ENCODE measurements around the gene TPP1.

TPP1 gene

GRCh38 chr11:6601041-6601461, 18.2 kb downstream of the TPP1 start:
- H3K27ac Mint-ChIP-seq: no peak overlapping the region
- TF ChIP-seq, protein P1, sequence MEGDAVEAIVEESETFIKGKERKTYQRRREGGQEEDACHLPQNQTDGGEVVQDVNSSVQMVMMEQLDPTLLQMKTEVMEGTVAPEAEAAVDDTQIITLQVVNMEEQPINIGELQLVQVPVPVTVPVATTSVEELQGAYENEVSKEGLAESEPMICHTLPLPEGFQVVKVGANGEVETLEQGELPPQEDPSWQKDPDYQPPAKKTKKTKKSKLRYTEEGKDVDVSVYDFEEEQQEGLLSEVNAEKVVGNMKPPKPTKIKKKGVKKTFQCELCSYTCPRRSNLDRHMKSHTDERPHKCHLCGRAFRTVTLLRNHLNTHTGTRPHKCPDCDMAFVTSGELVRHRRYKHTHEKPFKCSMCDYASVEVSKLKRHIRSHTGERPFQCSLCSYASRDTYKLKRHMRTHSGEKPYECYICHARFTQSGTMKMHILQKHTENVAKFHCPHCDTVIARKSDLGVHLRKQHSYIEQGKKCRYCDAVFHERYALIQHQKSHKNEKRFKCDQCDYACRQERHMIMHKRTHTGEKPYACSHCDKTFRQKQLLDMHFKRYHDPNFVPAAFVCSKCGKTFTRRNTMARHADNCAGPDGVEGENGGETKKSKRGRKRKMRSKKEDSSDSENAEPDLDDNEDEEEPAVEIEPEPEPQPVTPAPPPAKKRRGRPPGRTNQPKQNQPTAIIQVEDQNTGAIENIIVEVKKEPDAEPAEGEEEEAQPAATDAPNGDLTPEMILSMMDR (IDR thresholded peaks at IDR 0.05; ENCODE audit: unreplicated experiment in 3 of 3): no peak
- peaks cover 32% of the 10 kb centered on the region for H3K36me3 Mint-ChIP-seq (ENCODE audit: low read depth)
- H3K27me3 Mint-ChIP-seq (ENCODE audit: low read depth): no peaks in the 10 kb centered on the region
- H3K4me1 Mint-ChIP-seq: peaks cover 3% of the 10 kb centered on the region
- peak overlapping the region in 1 of 3 experiments; percentile 47 for H3K4me3 Mint-ChIP-seq
- no peaks in the 10 kb centered on the region for H3K9me3 Mint-ChIP-seq

DNA sequence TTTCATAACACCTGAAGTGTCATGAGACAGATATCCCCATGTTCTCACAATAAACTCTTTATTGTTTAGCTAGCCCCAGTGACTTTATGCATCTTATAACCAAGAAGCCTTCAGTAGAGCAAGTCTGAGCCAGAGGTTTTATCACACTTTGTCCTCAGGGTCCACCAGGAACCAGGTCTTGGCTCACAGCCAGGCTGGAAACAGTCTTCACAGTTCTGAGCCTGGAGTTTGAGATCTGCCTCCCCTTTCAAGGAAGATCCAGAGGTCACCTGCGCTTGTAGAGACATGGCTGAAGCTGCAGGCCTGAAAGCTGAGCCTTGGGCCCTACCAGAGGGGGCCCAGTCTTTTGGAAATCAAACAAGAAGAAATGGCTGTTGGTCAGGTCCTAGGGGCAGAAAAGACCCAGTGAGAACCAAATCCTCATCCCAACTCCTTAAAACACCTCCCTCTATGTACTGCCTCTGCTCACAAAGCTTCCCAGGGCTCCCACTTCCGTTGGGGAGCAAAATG, 19.3 kb downstream of the TPP1 start:
- TF ChIP-seq, protein P1 (IDR thresholded peaks at IDR 0.05; ENCODE audit: unreplicated experiment in 3 of 3): no peak
- Mint-ChIP-seq H3K4me1 (no peaks in the 10 kb centered on the region), H3K27me3 (ENCODE audit: low read depth) (no peaks in the 10 kb centered on the region), H3K9me3 (no peaks in the 10 kb centered on the region), H3K36me3 (ENCODE audit: low read depth) (peaks cover 39% of the 10 kb centered on the region), H3K4me3 (peak overlapping the region in 2 of 3 experiments; percentile 46 to 48), H3K27ac (no peak overlapping the region)

DNA sequence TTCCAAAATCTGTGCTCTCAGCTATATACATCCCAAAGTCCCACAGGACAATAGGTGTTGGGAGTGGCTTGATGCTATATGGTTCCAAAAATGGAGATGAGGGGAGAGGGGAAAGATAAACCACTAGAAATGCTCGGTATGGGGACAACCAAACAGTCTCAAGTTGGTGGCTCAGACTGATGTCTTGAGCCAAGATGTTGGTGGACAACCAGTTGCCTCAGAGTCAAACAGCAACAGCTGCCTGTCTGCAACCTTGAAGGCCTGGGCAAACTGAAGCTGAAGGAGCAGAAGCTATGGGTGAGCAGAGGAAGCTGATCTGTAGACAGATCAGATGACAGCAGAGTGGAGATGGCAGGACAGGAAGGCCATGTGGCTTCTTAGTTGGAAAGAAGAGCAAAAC, 19.8 kb downstream of the TPP1 start:
- Mint-ChIP-seq H3K27me3 (ENCODE audit: low read depth) (no peaks in the 10 kb centered on the region), H3K36me3 (ENCODE audit: low read depth) (peaks cover 40% of the 10 kb centered on the region), H3K4me1 (no peaks in the 10 kb centered on the region), H3K4me3 (peak overlapping the region in 2 of 3 experiments; percentile 46 to 48), H3K27ac (no peak overlapping the region), H3K9me3 (no peaks in the 10 kb centered on the region)
- TF ChIP-seq, protein P1 (IDR thresholded peaks at IDR 0.05; ENCODE audit: unreplicated experiment in 3 of 3): no peak

- H3K4me3 Mint-ChIP-seq: peak overlapping the region in 1 of 3 experiments; percentile 48
- no peaks in the 10 kb centered on the region for H3K4me1 Mint-ChIP-seq
- no peak overlapping the region for H3K27ac Mint-ChIP-seq
- TF ChIP-seq, protein P1 (IDR thresholded peaks at IDR 0.05; ENCODE audit: unreplicated experiment in 3 of 3): no peak
- H3K36me3 Mint-ChIP-seq (ENCODE audit: low read depth): peaks cover 47% of the 10 kb centered on the region
- no peaks in the 10 kb centered on the region for H3K9me3 Mint-ChIP-seq
- no peaks in the 10 kb centered on the region for H3K27me3 Mint-ChIP-seq (ENCODE audit: low read depth)
Measured at GRCh38 chr11:6598555-6598954, 20.7 kb downstream of the TPP1 start.

- Mint-ChIP-seq H3K36me3 (ENCODE audit: low read depth) (peaks cover 50% of the 10 kb centered on the region), H3K4me3 (no peak overlapping the region), H3K9me3 (no peaks in the 10 kb centered on the region), H3K4me1 (no peaks in the 10 kb centered on the region), H3K27me3 (ENCODE audit: low read depth) (no peaks in the 10 kb centered on the region), H3K27ac (no peak overlapping the region)
- TF ChIP-seq, protein P1 (IDR thresholded peaks at IDR 0.05; ENCODE audit: unreplicated experiment in 3 of 3): no peak
Measured at GRCh38 chr11:6596239-6596877, 22.9 kb downstream of the TPP1 start.
